GM23338 (cell line): ENCODE data around the gene CELSR3.

Experiments
- CREB1 ChIP-seq: fragments of 250-450 bp; sonication (Bioruptor Pico); IDR thresholded peaks from 2 replicates; pipeline ENCODE4 v1.5.0; 2020; ENCODE audit warnings: low read depth, mild to moderate bottlenecking, moderate library complexity
- EZH2 ChIP-seq: fragments of 200-600 bp; sonication (generic); IDR thresholded peaks from one replicate; pipeline ENCODE4 v1.8.0; 2017; ENCODE audit warnings: antibody characterized with exemption, mild to moderate bottlenecking, low read depth; ENCODE audit not compliant: unreplicated experiment
- EZH2phosphoT487 ChIP-seq: fragments of 200-600 bp; sonication (generic); IDR thresholded peaks from one replicate; pipeline ENCODE4 v1.8.1; 2018; ENCODE audit warnings: antibody characterized with exemption; ENCODE audit not compliant: unreplicated experiment
- JUNB ChIP-seq: IDR thresholded peaks from one replicate; pipeline ENCODE4 v1.6.1; 2016; ENCODE audit warnings: antibody characterized with exemption; ENCODE audit not compliant: unreplicated experiment
- POLR2AphosphoS5 ChIP-seq: IDR thresholded peaks from 2 replicates; pipeline ENCODE4 v1.6.1; 2016; ENCODE audit warnings: antibody characterized with exemption, low read depth
- REST ChIP-seq: IDR thresholded peaks from one replicate; pipeline ENCODE4 v1.6.1; 2018; ENCODE audit warnings: antibody characterized with exemption; ENCODE audit not compliant: unreplicated experiment
- TF ChIP-seq, protein P1 (sequence below), 2 experiments: fragments of 200-600 bp in 1 of 2; sonication (generic) in 1 of 2; conservative IDR thresholded peaks; 2 replicates each; pipeline versions ENCODE4 v1.5.1 to v1.6.1; 2016 to 2017; ENCODE audit warnings: antibody characterized with exemption in 2 of 2, low read depth in 2 of 2, mild to moderate bottlenecking in 2 of 2, moderate library complexity in 1 of 2

GRCh38 chr3:48702320-48702920 is 39.7 kb upstream of the CELSR3 start:
- TF ChIP-seq, protein P1, sequence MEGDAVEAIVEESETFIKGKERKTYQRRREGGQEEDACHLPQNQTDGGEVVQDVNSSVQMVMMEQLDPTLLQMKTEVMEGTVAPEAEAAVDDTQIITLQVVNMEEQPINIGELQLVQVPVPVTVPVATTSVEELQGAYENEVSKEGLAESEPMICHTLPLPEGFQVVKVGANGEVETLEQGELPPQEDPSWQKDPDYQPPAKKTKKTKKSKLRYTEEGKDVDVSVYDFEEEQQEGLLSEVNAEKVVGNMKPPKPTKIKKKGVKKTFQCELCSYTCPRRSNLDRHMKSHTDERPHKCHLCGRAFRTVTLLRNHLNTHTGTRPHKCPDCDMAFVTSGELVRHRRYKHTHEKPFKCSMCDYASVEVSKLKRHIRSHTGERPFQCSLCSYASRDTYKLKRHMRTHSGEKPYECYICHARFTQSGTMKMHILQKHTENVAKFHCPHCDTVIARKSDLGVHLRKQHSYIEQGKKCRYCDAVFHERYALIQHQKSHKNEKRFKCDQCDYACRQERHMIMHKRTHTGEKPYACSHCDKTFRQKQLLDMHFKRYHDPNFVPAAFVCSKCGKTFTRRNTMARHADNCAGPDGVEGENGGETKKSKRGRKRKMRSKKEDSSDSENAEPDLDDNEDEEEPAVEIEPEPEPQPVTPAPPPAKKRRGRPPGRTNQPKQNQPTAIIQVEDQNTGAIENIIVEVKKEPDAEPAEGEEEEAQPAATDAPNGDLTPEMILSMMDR (conservative IDR thresholded peaks at IDR 0.05; ENCODE audit: low read depth in 2 of 2), result no peak
- TF ChIP-seq POLR2AphosphoS5 (no peak), EZH2phosphoT487 (no peak), EZH2 (no peak), REST (no peak), CREB1 (no peak), JUNB (no peak)
